PFSK-1 (cell line): ENCODE measurements around the gene VANGL1.

Experiments used
- FOXP2 ChIP-seq: optimal IDR thresholded peaks from 2 replicates; pipeline ENCODE3; 2011; ENCODE audit warnings: borderline replicate concordance, control low read depth, inconsistent platforms; ENCODE audit not compliant: insufficient read depth; ENCODE audit errors: extremely low read length, extremely low read depth
- POLR2AphosphoS5 ChIP-seq: IDR thresholded peaks from 2 replicates; pipeline ENCODE4 v1.6.1; 2012; ENCODE audit warnings: low read depth, mild to moderate bottlenecking, control low read depth, low read length, moderate library complexity
- SIN3A ChIP-seq: IDR thresholded peaks from 2 replicates; pipeline ENCODE4 v1.6.1; 2012; ENCODE audit warnings: mild to moderate bottlenecking, low read length, moderate library complexity, borderline replicate concordance; ENCODE audit not compliant: insufficient read depth
- TAF1 ChIP-seq: IDR thresholded peaks from 2 replicates; pipeline ENCODE4 v1.6.1; 2012; ENCODE audit warnings: low read length, control low read depth, borderline replicate concordance; ENCODE audit not compliant: insufficient read depth
- TF ChIP-seq, protein P1 (sequence below), 2 experiments: IDR thresholded peaks; 2 replicates each; pipeline versions ENCODE4 v1.6.1 to v1.8.0; 2011 to 2012; ENCODE audit warnings: low read depth in 2 of 2, low read length in 2 of 2, control low read depth in 1 of 2, inconsistent platforms in 1 of 2, mild to moderate bottlenecking in 1 of 2, moderate library complexity in 1 of 2; ENCODE audit not compliant: insufficient read depth in 1 of 2

VANGL1 gene

DNA sequence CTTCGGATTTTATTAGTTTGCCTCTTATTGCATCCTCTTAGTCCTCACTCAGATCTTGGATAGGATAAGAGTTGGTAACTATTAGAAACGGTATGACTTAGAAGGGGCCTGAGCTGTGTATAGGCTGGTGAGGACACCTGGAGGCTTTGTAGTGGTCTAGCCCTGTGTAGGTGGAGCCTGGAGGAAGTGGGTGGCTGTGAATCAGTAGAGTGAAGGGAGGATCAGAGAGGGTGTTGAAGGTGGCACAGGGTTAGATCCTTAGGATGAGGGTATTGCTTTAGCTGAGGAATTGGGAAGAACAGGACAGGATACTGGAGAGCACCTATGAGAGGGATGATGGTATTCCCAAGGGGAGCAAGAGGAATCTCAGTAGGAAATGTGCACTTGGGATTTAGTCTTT, 5.7 kb downstream of the VANGL1 start:
- TF ChIP-seq, protein P1, sequence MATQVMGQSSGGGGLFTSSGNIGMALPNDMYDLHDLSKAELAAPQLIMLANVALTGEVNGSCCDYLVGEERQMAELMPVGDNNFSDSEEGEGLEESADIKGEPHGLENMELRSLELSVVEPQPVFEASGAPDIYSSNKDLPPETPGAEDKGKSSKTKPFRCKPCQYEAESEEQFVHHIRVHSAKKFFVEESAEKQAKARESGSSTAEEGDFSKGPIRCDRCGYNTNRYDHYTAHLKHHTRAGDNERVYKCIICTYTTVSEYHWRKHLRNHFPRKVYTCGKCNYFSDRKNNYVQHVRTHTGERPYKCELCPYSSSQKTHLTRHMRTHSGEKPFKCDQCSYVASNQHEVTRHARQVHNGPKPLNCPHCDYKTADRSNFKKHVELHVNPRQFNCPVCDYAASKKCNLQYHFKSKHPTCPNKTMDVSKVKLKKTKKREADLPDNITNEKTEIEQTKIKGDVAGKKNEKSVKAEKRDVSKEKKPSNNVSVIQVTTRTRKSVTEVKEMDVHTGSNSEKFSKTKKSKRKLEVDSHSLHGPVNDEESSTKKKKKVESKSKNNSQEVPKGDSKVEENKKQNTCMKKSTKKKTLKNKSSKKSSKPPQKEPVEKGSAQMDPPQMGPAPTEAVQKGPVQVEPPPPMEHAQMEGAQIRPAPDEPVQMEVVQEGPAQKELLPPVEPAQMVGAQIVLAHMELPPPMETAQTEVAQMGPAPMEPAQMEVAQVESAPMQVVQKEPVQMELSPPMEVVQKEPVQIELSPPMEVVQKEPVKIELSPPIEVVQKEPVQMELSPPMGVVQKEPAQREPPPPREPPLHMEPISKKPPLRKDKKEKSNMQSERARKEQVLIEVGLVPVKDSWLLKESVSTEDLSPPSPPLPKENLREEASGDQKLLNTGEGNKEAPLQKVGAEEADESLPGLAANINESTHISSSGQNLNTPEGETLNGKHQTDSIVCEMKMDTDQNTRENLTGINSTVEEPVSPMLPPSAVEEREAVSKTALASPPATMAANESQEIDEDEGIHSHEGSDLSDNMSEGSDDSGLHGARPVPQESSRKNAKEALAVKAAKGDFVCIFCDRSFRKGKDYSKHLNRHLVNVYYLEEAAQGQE (IDR thresholded peaks at IDR 0.05; ENCODE audit: insufficient read depth in 1 of 2, low read depth in 2 of 2, low read length in 2 of 2): no peak
- no peak for TF ChIP-seq TAF1
- no peak for TF ChIP-seq FOXP2

DNA sequence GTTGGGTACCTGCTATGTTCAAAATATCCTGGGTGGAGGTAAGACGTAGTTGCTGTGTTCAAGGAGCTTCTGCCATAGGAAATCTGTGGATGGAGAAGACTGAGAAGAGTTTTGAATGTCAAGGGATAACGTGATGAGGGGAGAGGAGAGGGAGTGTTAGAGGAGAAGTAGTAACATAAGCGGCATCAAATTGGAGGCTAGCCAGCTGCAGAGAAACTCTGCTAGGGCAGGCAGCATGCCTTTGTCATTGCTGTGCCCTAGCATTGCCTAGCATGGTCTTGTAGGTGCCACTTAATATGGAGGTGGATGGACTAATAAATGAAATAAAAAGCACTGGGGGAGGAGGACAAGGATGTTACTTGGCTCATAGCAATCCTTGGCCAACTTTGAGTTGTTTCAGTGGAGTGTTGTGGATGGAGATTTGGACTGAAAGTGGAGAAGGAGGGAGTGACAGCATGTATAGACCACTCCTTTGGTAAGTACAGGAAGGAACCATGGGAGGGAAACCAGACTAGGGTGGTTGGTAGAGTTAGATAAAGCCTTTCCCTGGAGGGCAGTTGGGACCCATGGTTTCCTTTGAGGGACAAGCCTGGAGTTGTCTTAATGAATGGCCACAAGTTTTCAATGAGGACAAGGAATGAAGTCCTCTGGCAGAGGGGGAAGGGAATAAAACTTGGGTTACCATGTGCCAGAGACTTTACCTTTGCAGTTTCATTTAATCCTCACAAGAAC, 6.3 kb downstream of the VANGL1 start:
- no peak for TF ChIP-seq TAF1

DNA sequence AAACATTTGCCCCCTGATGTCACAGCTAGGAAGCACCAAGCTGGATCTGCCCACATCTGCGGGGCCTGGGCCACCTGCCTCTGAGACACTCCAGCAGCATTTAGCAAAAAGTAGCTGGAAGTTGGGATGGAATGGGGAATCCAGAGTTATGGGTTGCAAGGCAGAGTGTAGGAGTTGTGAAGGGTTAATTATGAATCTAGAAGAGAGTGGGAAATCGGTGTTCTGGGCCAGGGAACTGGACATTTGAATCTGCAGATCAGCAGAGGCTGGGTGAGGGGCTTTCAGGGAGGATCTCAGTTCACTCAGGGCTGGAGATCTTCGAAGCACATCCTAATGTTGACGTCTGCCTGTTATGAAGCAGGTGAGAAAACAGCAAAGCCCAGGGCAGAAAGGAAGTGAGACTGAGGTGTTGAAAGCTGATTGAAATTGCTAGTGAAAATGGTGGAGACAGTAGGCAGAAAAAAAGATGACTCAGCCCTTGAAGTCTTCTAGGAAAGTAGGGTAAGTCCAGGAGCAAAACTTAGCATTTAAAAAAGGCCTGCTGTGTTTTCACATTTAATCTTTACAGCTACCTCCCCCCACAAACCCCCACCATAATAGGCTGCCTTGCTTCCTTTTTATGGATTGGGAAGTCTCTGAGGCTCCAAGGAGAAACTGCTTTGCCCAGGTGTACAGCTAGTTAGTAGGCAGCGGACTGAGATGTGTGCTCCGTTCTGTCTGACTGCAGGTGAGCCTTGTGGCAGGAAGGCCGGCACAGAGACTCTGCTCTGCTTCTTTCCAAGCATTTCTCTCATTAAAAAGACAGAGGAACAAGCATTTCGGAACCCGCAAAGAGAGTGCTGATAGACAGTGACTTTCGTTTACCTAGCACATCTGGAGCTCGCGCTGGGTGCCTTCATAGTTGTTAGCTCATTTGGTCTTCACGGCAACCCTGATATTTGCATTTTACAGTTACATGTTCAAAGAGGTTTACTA, 7.2 kb downstream of the VANGL1 start:
- TF ChIP-seq POLR2AphosphoS5 (no peak), TAF1 (no peak), SIN3A (no peak), FOXP2 (no peak)
- TF ChIP-seq, protein P1 (IDR thresholded peaks at IDR 0.05; ENCODE audit: insufficient read depth in 1 of 2, low read depth in 2 of 2, low read length in 2 of 2): no peak

DNA sequence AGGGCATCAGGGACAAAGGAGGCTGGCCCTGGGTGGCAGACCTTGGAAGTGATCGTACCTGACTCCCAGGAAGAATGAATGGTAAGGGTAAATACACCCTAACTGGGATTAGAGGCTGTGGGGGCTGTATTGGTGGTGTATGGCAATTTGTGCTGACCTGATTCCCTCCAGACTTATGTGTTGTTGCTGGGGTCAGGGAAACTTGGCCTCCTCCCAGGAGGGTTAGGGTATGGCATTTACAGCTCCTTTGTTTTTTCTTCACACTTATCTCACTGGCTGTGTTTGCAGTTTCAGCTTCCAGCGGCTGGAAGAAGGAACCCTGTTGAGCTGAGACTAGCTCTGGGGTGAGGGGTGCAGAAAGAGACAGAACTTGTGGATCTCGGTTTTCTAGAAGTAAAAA, 8.2 kb downstream of the VANGL1 start:
- TF ChIP-seq SIN3A (no peak), TAF1 (no peak), FOXP2 (no peak), POLR2AphosphoS5 (no peak)
- TF ChIP-seq, protein P1 (IDR thresholded peaks at IDR 0.05; ENCODE audit: insufficient read depth in 1 of 2, low read depth in 2 of 2, low read length in 2 of 2): no peak

DNA sequence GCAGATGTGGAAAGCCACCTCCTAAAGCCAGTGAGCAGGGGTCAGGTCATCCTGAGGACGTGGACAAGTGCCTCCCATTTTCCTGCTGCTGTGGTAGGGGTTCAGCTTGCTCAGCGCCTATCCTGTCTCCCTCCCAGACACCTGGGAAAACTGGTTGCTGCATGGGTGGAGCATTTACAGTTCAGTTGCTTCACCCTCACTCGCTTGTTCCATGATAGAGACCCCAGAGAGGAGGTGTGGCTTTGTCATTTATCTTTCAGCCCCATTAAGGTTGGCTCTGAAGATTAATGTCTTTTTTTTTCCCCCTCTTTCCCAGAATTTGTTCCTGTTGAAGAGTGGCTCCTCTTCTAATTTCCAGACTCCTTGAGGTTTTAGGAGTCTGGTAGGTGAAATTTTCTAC, 9.2 kb downstream of the VANGL1 start:
- TF ChIP-seq POLR2AphosphoS5 (no peak), FOXP2 (no peak), TAF1 (no peak)

DNA sequence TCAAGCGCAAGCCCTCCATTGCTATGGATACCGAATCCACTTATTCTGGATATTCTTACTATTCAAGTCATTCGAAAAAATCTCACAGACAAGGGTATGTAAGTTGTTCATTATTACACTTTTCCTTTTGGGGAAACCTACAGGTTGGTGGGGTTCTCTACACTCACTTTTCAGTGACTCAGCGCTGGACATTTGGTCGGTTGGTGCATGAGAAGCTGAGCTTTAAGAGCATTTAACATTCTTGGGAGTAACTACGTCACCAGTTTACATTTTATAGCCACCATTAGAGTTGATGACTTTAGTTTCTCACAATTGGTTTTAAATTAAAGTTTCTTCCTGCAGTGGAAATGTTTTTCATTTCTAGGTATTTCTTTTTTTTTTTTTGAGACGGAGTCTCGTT, 9.6 kb downstream of the VANGL1 start:
- TF ChIP-seq TAF1 (no peak), FOXP2 (no peak), SIN3A (no peak), POLR2AphosphoS5 (no peak)
- TF ChIP-seq, protein P1 (IDR thresholded peaks at IDR 0.05; ENCODE audit: insufficient read depth in 1 of 2, low read depth in 2 of 2, low read length in 2 of 2): no peak
